Measurements from ENCODE around the gene SMIM17. TPM values are rescaled to one million over a fixed set of nuclear protein-coding genes. Genes with fewer than 3 reads are reported as not detected.

Gene SMIM17
- total and polyA plus RNA-seq, 12 donors, result 0.07 to 0.67 (median 0.30) TPM; not detected in 6

- Histone ChIP-seq H3K4me1 (replicated peaks in 1 of 2) (peaks cover 0 to 8% of the 10 kb centered on the region in 2 donors), H3K36me3 (replicated peaks in 1 of 2) (no peaks in the 10 kb centered on the region), H3K9me3 (replicated peaks in 1 of 3) (no peaks in the 10 kb centered on the region), H3K27me3 (no peaks in the 10 kb centered on the region), H3K27ac (peak overlapping the region in 3 of 5 donors; percentile 43 to 49 (median 43)), H3K4me3 (peak overlapping the region; percentile 47 to 92 (median 67))
- no peak for DNase-seq
- 0% methylated on average over 4 of the region's 4 CpGs for WGBS, 4 donors
- intact Hi-C loops (cut with DNase I), result no loop called here
- TF ChIP-seq POLR2A (IDR thresholded peaks at IDR 0.05), result no peak
- TF ChIP-seq, protein P1, sequence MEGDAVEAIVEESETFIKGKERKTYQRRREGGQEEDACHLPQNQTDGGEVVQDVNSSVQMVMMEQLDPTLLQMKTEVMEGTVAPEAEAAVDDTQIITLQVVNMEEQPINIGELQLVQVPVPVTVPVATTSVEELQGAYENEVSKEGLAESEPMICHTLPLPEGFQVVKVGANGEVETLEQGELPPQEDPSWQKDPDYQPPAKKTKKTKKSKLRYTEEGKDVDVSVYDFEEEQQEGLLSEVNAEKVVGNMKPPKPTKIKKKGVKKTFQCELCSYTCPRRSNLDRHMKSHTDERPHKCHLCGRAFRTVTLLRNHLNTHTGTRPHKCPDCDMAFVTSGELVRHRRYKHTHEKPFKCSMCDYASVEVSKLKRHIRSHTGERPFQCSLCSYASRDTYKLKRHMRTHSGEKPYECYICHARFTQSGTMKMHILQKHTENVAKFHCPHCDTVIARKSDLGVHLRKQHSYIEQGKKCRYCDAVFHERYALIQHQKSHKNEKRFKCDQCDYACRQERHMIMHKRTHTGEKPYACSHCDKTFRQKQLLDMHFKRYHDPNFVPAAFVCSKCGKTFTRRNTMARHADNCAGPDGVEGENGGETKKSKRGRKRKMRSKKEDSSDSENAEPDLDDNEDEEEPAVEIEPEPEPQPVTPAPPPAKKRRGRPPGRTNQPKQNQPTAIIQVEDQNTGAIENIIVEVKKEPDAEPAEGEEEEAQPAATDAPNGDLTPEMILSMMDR (IDR thresholded peaks at IDR 0.05), result no peak
These were observed 47.4 kb upstream of the SMIM17 start for GRCh38 chr19:56595548-56595899.

DNA sequence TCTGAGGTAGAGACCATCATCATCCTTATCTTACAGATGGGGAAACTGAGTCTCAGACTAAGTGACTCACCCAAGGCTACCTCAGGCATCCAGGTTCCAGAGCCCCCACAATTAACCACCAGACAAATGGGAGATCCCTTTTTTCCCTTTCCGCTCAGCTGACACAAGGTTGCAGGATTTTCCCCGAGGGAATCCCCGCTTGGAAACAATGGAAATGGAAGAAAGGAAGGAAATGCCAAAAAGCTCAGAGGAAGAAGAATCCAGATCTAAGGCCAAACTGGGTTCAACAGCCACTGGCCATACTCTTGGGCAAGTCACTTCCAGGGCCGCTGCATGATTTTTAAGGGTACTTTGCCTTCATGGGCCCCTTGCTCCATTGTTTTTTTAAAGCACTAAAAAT is 46.3 kb upstream of the SMIM17 start:
- TF ChIP-seq, protein P1 (IDR thresholded peaks at IDR 0.05), result no peak
- TF ChIP-seq POLR2A (IDR thresholded peaks at IDR 0.05), result no peak
- no peaks in the 10 kb centered on the region for H3K36me3 ChIP-seq (replicated peaks in 1 of 2)
- WGBS, 4 donors, result 66 to 75% (median 72%) methylated on average over 4 of the region's 4 CpGs
- H3K9me3 ChIP-seq (replicated peaks in 1 of 3), result no peaks in the 10 kb centered on the region
- H3K4me1 ChIP-seq (replicated peaks in 1 of 2), result peaks cover 0 to 8% of the 10 kb centered on the region in 2 donors
- no peak overlapping the region for H3K27ac ChIP-seq
- no peak overlapping the region for H3K4me3 ChIP-seq
- intact Hi-C loops (cut with DNase I), result no loop called here
- H3K27me3 ChIP-seq, result no peaks in the 10 kb centered on the region
- DNase-seq, result no peak

GRCh38 chr19:56597696-56598095 is 45.3 kb upstream of the SMIM17 start:
- Histone ChIP-seq H3K4me3 (no peak overlapping the region), H3K4me1 (replicated peaks in 1 of 2) (peaks cover 0 to 8% of the 10 kb centered on the region in 2 donors), H3K9me3 (replicated peaks in 1 of 3) (no peaks in the 10 kb centered on the region), H3K27me3 (no peaks in the 10 kb centered on the region), H3K36me3 (replicated peaks in 1 of 2) (no peaks in the 10 kb centered on the region), H3K27ac (no peak overlapping the region)
- WGBS, 4 donors, result 93 to 100% (median 96%) methylated on average over 4 of the region's 4 CpGs
- no peak for TF ChIP-seq POLR2A (IDR thresholded peaks at IDR 0.05)
- TF ChIP-seq, protein P1 (IDR thresholded peaks at IDR 0.05), result no peak
- intact Hi-C loops (cut with DNase I), result no loop called here
- no peak for DNase-seq

GRCh38 chr19:56601375-56601774 is 41.6 kb upstream of the SMIM17 start:
- DNase-seq, result no peak
- no peaks in the 10 kb centered on the region for H3K27me3 ChIP-seq
- intact Hi-C loops (cut with DNase I), result no loop called here
- WGBS, 4 donors, result 74 to 92% (median 77%) methylated on average over 2 to 3 of the region's 3 CpGs
- H3K4me1 ChIP-seq (replicated peaks in 1 of 2), result peaks cover 0 to 2% of the 10 kb centered on the region in 2 donors
- no peak overlapping the region for H3K27ac ChIP-seq
- H3K36me3 ChIP-seq (replicated peaks in 1 of 2), result no peaks in the 10 kb centered on the region
- H3K9me3 ChIP-seq (replicated peaks in 1 of 3), result no peaks in the 10 kb centered on the region
- no peak for TF ChIP-seq POLR2A (IDR thresholded peaks at IDR 0.05)
- TF ChIP-seq, protein P1 (IDR thresholded peaks at IDR 0.05), result no peak
- H3K4me3 ChIP-seq, result no peak overlapping the region

Measured in adrenal gland (tissue), 12 donors.